ENCODE results near the gene CLEC4G.
"Not testable (repeated sequence)": the region's sequence is repeated elsewhere in the genome, so short reads cannot be mapped to it uniquely, and the experiment has no call there.

The CLEC4G gene

DNA sequence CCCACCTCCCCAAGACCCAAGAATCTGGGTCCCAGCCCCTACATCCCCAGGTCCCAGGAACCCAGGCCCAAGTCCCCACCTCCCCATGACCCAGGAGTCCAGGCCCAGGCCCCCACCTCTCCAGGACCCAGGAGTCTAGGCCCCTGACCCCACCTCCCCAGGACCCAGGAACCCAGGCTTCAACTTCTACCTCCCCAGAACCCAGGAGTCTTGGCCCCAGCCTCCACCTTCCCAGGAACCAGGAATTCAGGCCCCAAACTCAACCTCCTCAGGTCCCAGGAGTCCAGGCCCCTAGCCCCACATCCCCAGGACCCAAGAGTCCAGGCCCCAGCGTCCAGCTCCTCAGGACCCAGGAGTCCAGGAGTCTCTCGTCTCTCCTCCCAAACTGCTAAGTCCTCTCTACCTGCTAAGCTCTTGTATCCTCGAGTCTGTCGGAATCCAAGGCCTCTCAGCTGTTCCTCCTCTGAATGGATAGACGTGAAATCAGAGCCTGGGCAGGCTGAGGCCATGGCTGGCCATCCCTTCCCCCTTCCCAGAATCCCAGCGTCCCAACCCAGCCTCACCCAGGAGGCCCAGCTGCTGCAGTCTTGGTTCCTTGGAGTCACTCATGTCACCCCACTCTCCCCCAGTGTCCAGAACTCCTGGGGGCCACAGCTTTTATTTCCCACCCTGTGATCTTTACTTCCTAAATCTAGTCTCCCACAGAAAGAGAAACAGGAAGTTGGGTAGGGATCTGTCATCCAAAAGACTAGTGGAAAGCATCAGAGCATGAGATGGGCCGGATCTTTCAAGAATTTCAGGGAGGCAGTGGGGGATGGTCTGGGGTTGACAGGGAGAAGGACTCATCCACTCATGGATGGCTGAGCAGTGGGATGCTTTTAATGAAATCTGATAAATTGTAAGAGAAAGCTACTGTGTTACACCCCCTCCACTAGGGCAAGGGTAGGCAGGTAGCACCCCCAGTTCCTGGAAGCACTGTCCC is 15.3 kb upstream of the CLEC4G start, which contains the start of gene CD209:
Gene CD209 (minus strand): TSS at position 632 of the 982 bp plus-strand sequence. CDS start 23 bp downstream, at position 609.
- no peak for DNase-seq (ENCODE audit: low spot score)

GRCh38 chr19:7746306-7746705 is 14.4 kb upstream of the CLEC4G start:
- not testable (repeated sequence) for DNase-seq (ENCODE audit: low spot score)

GRCh38 chr19:7744871-7745650 is 13.2 kb upstream of the CLEC4G start:
- DNase-seq (ENCODE audit: low spot score) = no peak

GRCh38 chr19:7744199-7744786 is 12.4 kb upstream of the CLEC4G start:
- no peak for DNase-seq (ENCODE audit: low spot score)

- no peak for DNase-seq (ENCODE audit: low spot score)
Measured at GRCh38 chr19:7743425-7743841, 11.5 kb upstream of the CLEC4G start.

GRCh38 chr19:7742991-7743390 is 11.1 kb upstream of the CLEC4G start:
- no peak for DNase-seq (ENCODE audit: low spot score)

- DNase-seq (ENCODE audit: low spot score) = no peak
Measured at GRCh38 chr19:7742575-7742974, 10.7 kb upstream of the CLEC4G start.

DNA sequence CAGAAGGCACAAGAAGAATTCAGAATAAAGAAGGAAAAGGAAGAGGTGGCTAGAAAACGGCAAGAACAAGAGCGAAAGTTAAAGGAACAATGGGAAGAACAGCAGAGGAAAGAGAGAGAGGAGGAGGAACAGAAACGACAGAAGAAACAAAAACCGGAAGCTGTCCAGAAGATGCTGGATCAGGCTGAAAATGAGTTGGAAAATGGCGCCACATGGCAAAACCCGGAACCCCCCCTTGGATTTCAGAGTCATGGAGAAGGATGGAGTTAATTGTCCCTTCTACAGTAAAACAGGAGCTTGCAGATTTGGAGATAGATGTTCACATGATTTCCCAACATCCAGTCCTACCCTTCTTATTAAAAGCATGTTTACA is 8.8 kb upstream of the CLEC4G start:
- no peak for DNase-seq (ENCODE audit: low spot score)

- DNase-seq (ENCODE audit: low spot score) = no peak
Measured at GRCh38 chr19:7739801-7740681, 8.1 kb upstream of the CLEC4G start.

DNA sequence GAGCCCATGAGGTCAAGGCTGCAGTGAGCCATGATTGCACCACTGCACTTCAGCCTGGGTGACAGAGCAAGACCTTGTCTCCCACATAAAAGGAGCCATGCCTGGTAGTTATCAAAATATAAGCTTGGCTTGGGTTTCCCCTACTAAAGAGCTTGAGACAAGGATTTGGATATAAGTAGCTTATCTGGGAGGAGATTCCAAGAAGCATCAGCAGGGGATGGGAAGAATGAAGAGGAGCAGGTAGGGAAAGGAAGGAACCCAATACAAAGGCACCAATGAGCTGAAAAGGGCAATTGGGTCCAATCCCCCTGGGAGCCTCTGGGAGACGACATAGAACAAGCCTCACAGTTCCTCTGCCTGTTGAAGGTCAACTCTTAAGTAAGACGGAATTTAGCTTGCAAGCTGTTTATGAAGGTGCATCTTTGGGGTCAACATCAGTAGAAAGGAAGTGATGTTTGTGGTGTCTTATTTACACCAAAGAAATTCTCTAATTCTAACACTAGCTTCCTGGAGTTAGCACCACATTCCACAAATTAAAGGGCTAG is 7.4 kb upstream of the CLEC4G start:
- DNase-seq (ENCODE audit: low spot score) = no peak

DNA sequence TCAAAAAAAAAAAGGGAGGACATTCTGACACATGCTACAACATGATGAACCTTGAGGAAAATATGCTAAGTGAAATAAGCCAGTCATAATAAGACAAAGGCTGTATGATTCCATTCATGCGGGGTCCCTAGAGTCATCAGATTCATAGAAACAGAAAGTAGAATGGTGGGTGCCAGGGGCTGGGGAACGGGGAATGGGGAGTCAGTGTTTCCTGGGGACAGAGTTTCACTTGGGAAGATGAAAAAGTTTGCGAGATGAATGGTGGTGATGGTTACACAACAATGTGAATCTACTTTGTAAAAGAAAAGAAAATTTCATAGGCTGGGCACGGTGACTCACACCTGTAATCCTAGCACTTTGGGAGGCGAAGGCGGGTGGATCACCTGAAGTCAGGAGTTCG is 6.1 kb upstream of the CLEC4G start:
- no peak for DNase-seq (ENCODE audit: low spot score)

DNA sequence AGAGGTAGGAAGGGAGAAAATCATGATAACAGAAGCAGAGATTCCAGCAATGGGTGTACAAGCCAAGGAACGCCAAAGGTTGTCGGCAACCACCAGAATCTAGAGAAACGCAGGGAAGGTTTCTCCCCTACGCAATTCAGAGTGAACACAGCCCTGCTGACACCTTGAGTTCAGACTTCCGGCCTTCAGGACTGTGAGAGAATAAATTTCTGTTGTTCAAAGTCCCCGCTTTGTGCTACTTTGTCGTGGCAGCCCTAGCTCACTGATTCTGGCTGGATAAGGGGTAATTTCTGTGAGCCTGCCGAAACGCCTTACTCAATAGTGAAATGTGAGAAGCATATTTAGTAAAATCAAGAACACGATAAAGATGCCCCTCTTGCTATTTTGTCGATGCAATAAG is 5.3 kb upstream of the CLEC4G start:
- no peak for DNase-seq (ENCODE audit: low spot score)

DNA sequence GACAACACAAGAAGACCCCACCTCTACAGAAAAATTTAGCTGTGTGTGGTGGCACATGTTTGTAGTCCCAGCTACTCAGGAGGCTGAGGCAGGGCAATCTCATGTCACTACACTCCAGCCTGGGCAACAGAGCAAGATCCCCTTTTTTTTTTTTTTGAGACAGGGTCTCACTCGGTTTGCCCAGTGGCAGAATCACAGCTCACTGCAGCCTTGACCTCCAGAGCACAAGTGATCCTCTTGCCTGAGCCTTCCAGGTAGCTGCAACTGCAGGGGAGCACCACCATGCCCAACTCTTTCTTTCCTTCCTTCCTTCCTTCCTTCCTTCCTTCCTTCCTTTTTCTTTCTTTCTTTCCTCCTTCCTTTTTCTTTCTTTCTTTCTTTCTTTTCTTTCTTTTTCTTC is 4.2 kb upstream of the CLEC4G start:
- DNase-seq (ENCODE audit: low spot score) = no peak

DNA sequence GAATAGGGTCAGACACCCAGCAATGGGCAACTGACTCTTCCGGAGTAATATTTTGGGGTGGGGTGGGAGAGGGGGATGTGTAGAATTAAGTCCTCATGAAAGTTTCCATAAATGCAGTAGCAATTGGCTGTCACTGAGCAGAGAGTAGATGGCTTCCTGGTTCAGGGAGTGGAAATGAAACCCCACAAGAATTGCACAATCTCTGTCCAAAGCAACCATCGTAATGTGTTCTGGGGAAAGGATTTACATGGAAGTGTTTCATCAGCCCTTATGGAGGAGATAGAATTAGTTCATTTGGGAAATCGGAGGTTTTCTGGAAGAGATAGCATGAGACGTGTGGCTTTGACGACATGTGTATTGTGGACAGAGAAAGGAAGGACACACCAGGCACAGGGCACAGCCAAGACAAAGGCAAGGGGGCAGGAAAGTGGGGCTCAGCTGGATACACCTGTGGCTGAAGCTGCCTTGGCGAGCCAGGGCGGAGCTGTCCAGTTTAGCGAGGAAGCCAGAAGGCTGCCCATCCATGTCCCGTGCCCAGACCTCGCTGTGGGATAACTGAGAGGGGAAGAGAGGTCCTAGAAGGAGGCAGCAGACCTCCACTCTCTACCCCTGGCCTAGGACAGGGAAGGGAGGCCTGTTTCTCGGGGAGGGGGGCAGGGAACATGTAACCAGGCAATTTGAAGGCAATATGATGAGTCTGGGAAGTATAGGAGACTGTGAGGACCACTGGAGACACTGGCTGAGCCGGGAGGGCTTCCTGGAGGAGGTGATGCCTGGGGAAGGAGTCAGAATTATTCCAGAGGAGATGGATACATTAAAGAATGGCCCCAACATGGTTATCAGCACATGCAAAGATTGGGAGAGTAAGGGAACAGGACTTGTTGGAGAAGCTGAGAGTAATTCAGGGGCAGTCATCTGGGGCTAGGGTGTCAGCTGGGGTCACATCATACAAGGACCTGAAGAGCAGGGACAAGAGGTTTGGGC is 2.6 kb upstream of the CLEC4G start:
- DNase-seq (ENCODE audit: low spot score) = no peak

GRCh38 chr19:7733376-7733775 is 1.5 kb upstream of the CLEC4G start:
- no peak for DNase-seq (ENCODE audit: low spot score)

- DNase-seq (ENCODE audit: low spot score) = no peak
Measured at GRCh38 chr19:7731615-7732014, 295 bp downstream of the CLEC4G start.

DNA sequence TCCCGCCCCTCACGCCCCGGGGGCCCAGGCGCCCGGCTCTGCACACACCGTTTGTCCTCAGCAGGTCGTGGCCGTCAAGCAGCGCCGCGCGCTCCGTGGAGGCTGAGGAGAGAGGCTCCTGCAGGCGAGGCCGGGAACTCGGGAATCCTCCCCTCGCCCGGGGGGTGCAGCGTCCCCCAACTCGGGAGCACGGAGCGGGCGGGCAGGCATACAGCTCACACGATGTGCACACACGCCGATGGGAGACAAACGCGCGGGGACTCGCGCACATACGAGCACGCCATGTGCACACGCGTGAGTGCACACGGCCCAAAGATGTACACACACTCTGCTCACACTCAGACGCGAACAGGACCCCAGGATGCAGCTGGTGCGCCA is 703 bp downstream of the CLEC4G start:
- DNase-seq (ENCODE audit: low spot score) = no peak

DNA sequence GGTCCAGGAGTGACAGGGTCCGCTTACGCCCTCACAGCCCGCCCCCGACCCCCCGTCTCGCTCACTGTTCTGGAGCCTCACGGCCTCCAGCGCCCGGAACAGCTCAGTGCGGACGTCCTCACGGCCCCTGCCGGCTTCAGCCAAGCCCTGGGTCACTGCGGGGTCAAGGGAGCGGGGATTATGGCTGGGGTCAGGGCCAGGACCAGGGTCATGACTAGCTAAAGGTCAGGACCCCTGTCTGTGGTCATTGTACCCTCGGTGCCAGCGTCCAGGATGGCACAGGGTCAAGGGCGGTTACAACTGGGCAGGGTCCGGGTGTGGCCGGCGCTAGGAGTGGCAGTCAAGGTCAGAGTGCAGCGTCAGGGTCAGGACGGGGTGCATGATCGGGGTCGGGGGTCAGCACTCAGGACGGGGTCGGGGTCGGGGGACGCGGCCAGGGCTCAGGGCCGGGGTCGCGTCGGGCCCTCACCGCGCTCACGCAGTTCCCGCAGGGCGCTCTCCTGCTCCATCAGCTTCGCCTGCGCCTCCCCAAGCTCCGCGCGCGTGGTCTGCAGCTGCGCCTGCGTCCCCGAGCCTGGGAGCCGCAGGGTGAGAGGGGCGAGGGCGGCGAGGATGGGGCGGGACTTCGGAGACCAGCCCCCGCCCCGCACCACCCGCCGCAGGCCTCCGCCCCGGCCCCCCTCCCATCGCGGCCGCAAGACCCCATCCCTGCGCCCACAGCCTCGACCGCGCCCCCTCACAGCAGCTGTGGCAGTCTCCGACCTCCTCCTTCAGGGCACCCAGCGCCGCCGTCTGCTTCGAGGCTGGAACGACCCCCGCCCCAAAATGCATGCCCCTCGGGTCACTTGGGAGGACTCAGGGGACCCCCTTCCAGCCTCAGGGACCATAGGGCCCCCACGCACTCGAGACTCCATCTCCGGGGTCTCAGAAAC is 1.4 kb downstream of the CLEC4G start:
- no peak for DNase-seq (ENCODE audit: low spot score)

GRCh38 chr19:7729831-7730285 is 2.1 kb downstream of the CLEC4G start:
- no peak for DNase-seq (ENCODE audit: low spot score)
